Hepatocyte (in vitro differentiated cells): ENCODE results near the gene ACBD3. TPM values are rescaled to one million over a fixed set of nuclear protein-coding genes. Genes with fewer than 3 reads are reported as not detected.

ENCODE experiments used
- DNase-seq: peaks from one replicate; pipeline ENCODE4 v3.0.0-alpha.2; 2016; ENCODE audit warnings: low spot score
- H2AFZ ChIP-seq: fragments of 200-600 bp; sonication (generic); 2 replicates; pipeline ENCODE4 v1.6.0; 2016; ENCODE audit warnings: antibody characterized with exemption, mild to moderate bottlenecking
- H3K27ac ChIP-seq: fragments of 200-600 bp; sonication (generic); 2 replicates; pipeline ENCODE4 v1.5.1; 2016; ENCODE audit warnings: mild to moderate bottlenecking
- H3K27me3 ChIP-seq: fragments of 200-600 bp; sonication (generic); 2 replicates; pipeline ENCODE4 v1.6.1; 2016
- H3K36me3 ChIP-seq: fragments of 200-600 bp; sonication (generic); replicated peaks from 2 replicates; pipeline ENCODE4 v1.5.1; 2016; ENCODE audit warnings: low read depth; ENCODE audit not compliant: insufficient read depth
- H3K4me1 ChIP-seq: fragments of 200-600 bp; sonication (generic); 2 replicates; pipeline ENCODE4 v1.5.1; 2016; ENCODE audit warnings: mild to moderate bottlenecking, moderate library complexity; ENCODE audit not compliant: insufficient read depth
- H3K4me2 ChIP-seq: fragments of 200-600 bp; sonication (generic); 2 replicates; pipeline ENCODE4 v1.6.0; 2016
- H3K4me3 ChIP-seq: fragments of 200-600 bp; sonication (generic); 2 replicates; pipeline ENCODE4 v1.5.1; 2016; ENCODE audit warnings: mild to moderate bottlenecking
- H3K79me2 ChIP-seq: fragments of 200-600 bp; sonication (generic); 2 replicates; pipeline ENCODE4 v1.6.0; 2017; ENCODE audit warnings: mild to moderate bottlenecking
- H3K9me2 ChIP-seq: fragments of 200-600 bp; sonication (generic); replicated peaks from 2 replicates; pipeline ENCODE4 v1.6.0; 2017; ENCODE audit warnings: mild to moderate bottlenecking; ENCODE audit not compliant: insufficient read depth
- H3K9me3 ChIP-seq: fragments of 200-600 bp; sonication (generic); 2 replicates; pipeline ENCODE4 v1.5.1; 2016; ENCODE audit warnings: low read depth, mild to moderate bottlenecking
- H4K20me1 ChIP-seq: fragments of 200-600 bp; sonication (generic); 2 replicates; pipeline ENCODE4 v1.6.0; 2016; ENCODE audit warnings: mild to moderate bottlenecking; ENCODE audit not compliant: insufficient read depth, poor library complexity, severe bottlenecking
- CTCF ChIP-seq: fragments of 200-600 bp; sonication (generic); IDR thresholded peaks from 2 replicates; pipeline ENCODE4 v1.5.1; 2016; ENCODE audit warnings: antibody characterized with exemption, mild to moderate bottlenecking; ENCODE audit not compliant: poor library complexity
- EZH2 ChIP-seq: fragments of 200-600 bp; sonication (generic); IDR thresholded peaks from 2 replicates; pipeline ENCODE4 v1.6.1; 2016; ENCODE audit warnings: antibody characterized with exemption, mild to moderate bottlenecking, borderline replicate concordance
- EZH2phosphoT487 ChIP-seq: fragments of 200-600 bp; sonication (generic); IDR thresholded peaks from one replicate; pipeline ENCODE4 v1.6.1; 2018; ENCODE audit warnings: antibody characterized with exemption, mild to moderate bottlenecking, low read depth, moderate library complexity; ENCODE audit not compliant: unreplicated experiment, severe bottlenecking
- WGBS: methylation state at CpG from one replicate; pipeline ENCODE4 v1.1.6; 2016; ENCODE audit warnings: low lambda C conversion rate; ENCODE audit errors: missing lambda C conversion rate; 5-methylcytosine and 5-hydroxymethylcytosine counted together
- polyA plus RNA-seq: library from polyadenylated mRNA; unstranded; fragments of >200 nt; fragmentation: Nextera tagmentation; extraction: Ambion mirVana; gene quantifications from 2 replicates; pipeline ENCODE4 v1.2.1, GENCODE V29; 2016
- total RNA-seq: library from RNA; depleted of rRNA; stranded (reverse); fragments of >200 nt; gene quantifications from 2 replicates; pipeline ENCODE4 v1.2.3, GENCODE V29; 2014

The ACBD3 gene
- total and polyA plus RNA-seq, 2 experiments from 2014 or later, result 50.8 to 60.3 TPM

DNA sequence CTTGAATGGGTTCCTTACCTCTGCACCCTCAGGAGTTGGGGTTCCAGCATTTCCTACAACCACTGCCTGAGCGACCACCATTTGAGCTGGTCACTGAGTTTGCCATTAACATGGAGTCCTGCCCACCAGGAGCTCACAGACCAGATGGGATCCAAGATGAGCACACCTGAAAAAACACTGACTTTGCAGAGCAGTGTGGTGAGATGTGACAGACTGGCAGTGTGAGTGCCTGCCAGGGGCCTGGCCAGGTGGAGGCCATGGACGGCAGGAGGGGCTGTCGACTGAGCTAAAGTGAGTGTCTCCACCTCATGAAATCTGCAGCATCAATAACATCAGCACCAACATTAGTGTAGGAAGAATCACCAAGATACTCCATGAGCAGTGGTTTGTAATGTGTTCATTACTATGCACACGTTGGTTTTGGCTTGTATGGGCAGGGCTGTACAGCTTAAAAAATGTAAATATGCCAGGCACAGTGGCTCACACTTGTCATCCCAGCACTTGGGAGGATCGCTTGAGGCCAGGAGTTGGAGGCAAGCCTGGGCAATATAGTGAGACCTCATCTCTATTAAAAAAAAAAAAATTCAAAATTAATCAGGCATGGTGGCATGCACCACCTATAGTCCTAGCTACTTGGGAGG, 24.8 kb upstream of the ACBD3 start:
- Histone ChIP-seq H3K9me2 (no peaks in the 10 kb centered on the region), H3K4me2 (no peak overlapping the region)

GRCh38 chr1:226210571-226211176, 24.1 kb upstream of the ACBD3 start:
- 53% methylated on average over 7 of the region's 7 CpGs for WGBS
- no peaks in the 10 kb centered on the region for H3K36me3 ChIP-seq
- no peak overlapping the region for H3K4me2 ChIP-seq
- no peak overlapping the region for H3K4me3 ChIP-seq
- H3K4me1 ChIP-seq, result no peaks in the 10 kb centered on the region
- no peaks in the 10 kb centered on the region for H3K9me2 ChIP-seq
- H3K9me3 ChIP-seq, result no peaks in the 10 kb centered on the region
- H4K20me1 ChIP-seq, result no peaks in the 10 kb centered on the region
- no peak for DNase-seq
- no peak overlapping the region for H2AFZ ChIP-seq
- no peaks in the 10 kb centered on the region for H3K27me3 ChIP-seq
- TF ChIP-seq EZH2 (no peak), CTCF (no peak), EZH2phosphoT487 (no peak)
- H3K27ac ChIP-seq, result no peak overlapping the region
- H3K79me2 ChIP-seq, result no peaks in the 10 kb centered on the region

More for the DNA sequence above, 24.8 kb upstream of the ACBD3 start:
- TF ChIP-seq EZH2phosphoT487 (no peak), EZH2 (no peak), CTCF (no peak)
- no peak for DNase-seq
- Histone ChIP-seq H3K27me3 (no peaks in the 10 kb centered on the region), H3K79me2 (no peaks in the 10 kb centered on the region), H2AFZ (no peak overlapping the region), H3K4me3 (no peak overlapping the region), H3K9me3 (no peaks in the 10 kb centered on the region), H3K4me1 (no peaks in the 10 kb centered on the region), H3K27ac (no peak overlapping the region), H3K36me3 (no peaks in the 10 kb centered on the region), H4K20me1 (no peaks in the 10 kb centered on the region)
- WGBS, result 83% methylated on average over 5 of the region's 5 CpGs

DNA sequence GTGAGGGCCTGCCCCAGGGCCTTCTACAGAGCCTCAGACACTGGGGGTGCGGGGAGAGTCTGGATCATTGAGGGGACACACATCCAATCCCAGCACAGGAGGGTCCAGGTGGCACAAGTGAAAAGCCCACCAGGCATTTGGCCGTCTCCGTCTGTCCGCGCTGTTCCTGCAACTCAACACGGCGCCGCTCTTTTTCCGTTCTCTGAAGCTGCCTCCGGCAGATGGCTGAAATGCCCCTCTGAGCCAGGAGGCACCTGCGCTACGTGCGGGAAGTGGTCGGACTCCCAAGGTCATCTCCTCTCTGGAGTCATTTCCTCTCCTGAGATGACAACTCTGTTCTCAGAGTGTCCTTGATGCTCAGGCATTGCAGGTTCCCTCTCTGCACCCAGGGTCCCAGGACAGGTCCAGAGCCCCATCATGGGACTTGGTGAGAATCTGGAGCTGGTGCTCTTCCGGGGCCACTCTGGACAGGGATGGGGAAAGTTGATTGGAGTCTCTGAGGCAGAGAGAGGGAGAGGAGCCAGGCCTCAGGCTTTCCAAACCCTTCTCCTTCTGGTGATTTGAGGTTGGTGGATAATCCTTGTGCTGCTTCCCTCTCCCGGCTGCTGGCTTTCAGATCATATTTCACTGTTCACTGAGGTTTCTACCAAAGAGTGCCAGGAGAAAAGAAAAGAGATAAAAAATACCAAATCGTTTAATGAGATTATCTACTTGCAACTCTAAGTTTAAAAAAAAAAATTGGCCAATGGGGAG, 22.9 kb upstream of the ACBD3 start:
- Histone ChIP-seq H2AFZ (no peak overlapping the region), H3K27ac (no peak overlapping the region), H3K4me2 (no peak overlapping the region), H3K36me3 (no peaks in the 10 kb centered on the region), H3K79me2 (no peaks in the 10 kb centered on the region), H3K9me2 (no peaks in the 10 kb centered on the region), H4K20me1 (no peaks in the 10 kb centered on the region), H3K27me3 (no peaks in the 10 kb centered on the region), H3K9me3 (no peaks in the 10 kb centered on the region), H3K4me3 (no peak overlapping the region), H3K4me1 (no peaks in the 10 kb centered on the region)
- no peak for TF ChIP-seq EZH2
- no peak for TF ChIP-seq EZH2phosphoT487
- no peak for TF ChIP-seq CTCF
- DNase-seq, result no peak
- 79% methylated on average over 17 of the region's 17 CpGs for WGBS
